ENCODE results near the gene NKAIN2.

- TF ChIP-seq CTCF (IDR thresholded peaks at IDR 0.05): no peak
- no peak for TF ChIP-seq MEF2A (IDR thresholded peaks at IDR 0.05; ENCODE audit: borderline replicate concordance, low read depth)
- no peak for TF ChIP-seq ELF1 (IDR thresholded peaks at IDR 0.05)
- no peak for TF ChIP-seq FOXJ3 (CRISPR knock-in tag; IDR thresholded peaks at IDR 0.05)
- no peak for TF ChIP-seq REST (IDR thresholded peaks at IDR 0.05; ENCODE audit: low read depth, low read length)
- no peak for TF ChIP-seq YY1 (IDR thresholded peaks at IDR 0.05; ENCODE audit: low read depth)
- TF ChIP-seq EZH2phosphoT487 (IDR thresholded peaks at IDR 0.05; ENCODE audit: borderline replicate concordance, low read depth): no peak
- no peak for TF ChIP-seq EP300 (IDR thresholded peaks at IDR 0.05; ENCODE audit: borderline replicate concordance in 1 of 2, low read depth in 1 of 2, low read length in 1 of 2)
- TF ChIP-seq NFIC (IDR thresholded peaks at IDR 0.05; ENCODE audit: borderline replicate concordance): no peak
- TF ChIP-seq RCOR1 (IDR thresholded peaks at IDR 0.05; ENCODE audit: low read length): no peak
- no peak for TF ChIP-seq MAX (IDR thresholded peaks at IDR 0.05; ENCODE audit: low read depth)
- no peak for TF ChIP-seq USF2 (IDR thresholded peaks at IDR 0.05; ENCODE audit: borderline replicate concordance, low read depth, low read length)
- TF ChIP-seq SIN3A (IDR thresholded peaks at IDR 0.05; ENCODE audit: borderline replicate concordance, low read depth, low read length): no peak
- TF ChIP-seq GABPA (IDR thresholded peaks at IDR 0.05; ENCODE audit: low read depth): no peak
Observed at GRCh38 chr6:124007266-124007665, 203.6 kb downstream of the NKAIN2 start.

Measured in SK-N-SH (cell line).